Cardiac muscle cell (in vitro differentiated cells and primary cell): Measurements from ENCODE around the gene NR0B2. TPM values are rescaled to one million over a fixed set of nuclear protein-coding genes. Genes with fewer than 3 reads are reported as not detected.

ENCODE experiments used
- DNase-seq, 2 donors: peaks; one replicate each; pipeline versions ENCODE4 v3.0.0 to v3.0.0-alpha.2; 2010 to 2017; ENCODE audit warnings: low read depth in 1 of 2, low spot score in 1 of 2
- H3K27ac ChIP-seq: fragments of 200-600 bp; sonication (generic); 2 replicates; pipeline ENCODE4 v1.5.1; 2016
- H3K27me3 ChIP-seq: fragments of 200-600 bp; sonication (generic); 2 replicates; pipeline ENCODE4 v1.6.0; 2016; ENCODE audit warnings: control low read depth
- H3K36me3 ChIP-seq: fragments of 200-600 bp; sonication (generic); 2 replicates; pipeline ENCODE4 v1.5.1; 2016; ENCODE audit warnings: control low read depth
- H3K4me1 ChIP-seq: fragments of 200-600 bp; sonication (generic); 2 replicates; pipeline ENCODE4 v1.8.1; 2017; ENCODE audit warnings: low read depth, mild to moderate bottlenecking, mixed run types
- H3K4me3 ChIP-seq: fragments of 200-600 bp; sonication (generic); 2 replicates; pipeline ENCODE4 v1.5.1; 2016; ENCODE audit warnings: mild to moderate bottlenecking
- H3K9me3 ChIP-seq: fragments of 200-600 bp; sonication (generic); 2 replicates; pipeline ENCODE4 v1.5.1; 2017; ENCODE audit warnings: low read depth, mild to moderate bottlenecking, control low read depth
- polyA plus RNA-seq: library from polyadenylated mRNA; unstranded; fragments of >200 nt; fragmentation: Nextera tagmentation; extraction: Ambion mirVana; gene quantifications from 2 replicates; pipeline ENCODE4 v1.2.1, GENCODE V29; 2016
- total RNA-seq: library from RNA; depleted of rRNA; stranded (reverse); fragments of >200 nt; gene quantifications from 2 replicates; pipeline ENCODE4 v1.2.3, GENCODE V29; 2016
- TF ChIP-seq, protein P1 (sequence below): IDR thresholded peaks from 2 replicates; pipeline ENCODE4 v1.5.1; 2012; ENCODE audit warnings: low read depth, mild to moderate bottlenecking, low read length

The NR0B2 gene
- total and polyA plus RNA-seq, 2 experiments from 2014 or later: 2.1 to 3.3 TPM

DNA sequence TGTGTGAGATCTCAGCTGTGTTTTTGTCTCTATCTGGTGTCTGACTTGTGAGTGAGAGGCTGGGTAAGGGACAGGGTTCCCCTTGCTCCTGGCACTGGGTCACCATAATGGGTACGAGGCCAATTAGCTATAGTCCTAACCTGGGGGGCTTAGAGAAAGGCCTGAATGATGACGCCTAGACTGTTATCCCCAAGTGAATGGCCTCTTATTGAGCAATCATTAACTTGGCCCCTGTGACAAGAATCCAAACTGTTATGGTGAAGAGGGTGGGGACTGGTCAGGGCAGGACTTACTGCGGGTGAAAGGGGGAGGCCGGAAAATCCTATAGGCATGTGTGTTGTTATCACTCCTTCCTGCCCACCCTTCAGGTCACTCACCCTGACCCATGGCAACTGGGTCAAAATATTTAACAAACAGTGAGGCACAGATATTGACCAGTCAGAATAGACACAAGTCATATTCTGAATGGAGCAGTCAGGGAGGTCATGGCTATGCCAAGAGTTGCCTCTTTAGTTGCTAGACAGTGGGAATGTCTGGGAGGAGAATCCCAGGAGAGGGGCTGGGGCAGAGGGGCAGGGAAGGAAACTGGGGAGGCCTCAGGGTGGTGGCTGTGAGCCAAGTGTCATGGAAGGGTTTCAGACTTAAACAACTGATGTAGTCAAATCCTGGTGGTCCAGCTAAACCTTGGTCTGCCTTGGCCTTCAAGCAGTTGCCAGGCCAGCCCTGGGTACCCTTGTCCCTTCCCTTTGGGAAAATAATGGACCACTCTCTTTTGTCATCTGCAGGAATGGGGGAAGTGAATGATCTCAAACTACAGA is 3.2 kb downstream of the NR0B2 start:
- Histone ChIP-seq H3K27me3 (no peaks in the 10 kb centered on the region), H3K36me3 (no peaks in the 10 kb centered on the region), H3K4me1 (peaks cover 17% of the 10 kb centered on the region), H3K9me3 (no peaks in the 10 kb centered on the region), H3K4me3 (no peak overlapping the region), H3K27ac (no peak overlapping the region)
- no peak for DNase-seq
- TF ChIP-seq, protein P1, sequence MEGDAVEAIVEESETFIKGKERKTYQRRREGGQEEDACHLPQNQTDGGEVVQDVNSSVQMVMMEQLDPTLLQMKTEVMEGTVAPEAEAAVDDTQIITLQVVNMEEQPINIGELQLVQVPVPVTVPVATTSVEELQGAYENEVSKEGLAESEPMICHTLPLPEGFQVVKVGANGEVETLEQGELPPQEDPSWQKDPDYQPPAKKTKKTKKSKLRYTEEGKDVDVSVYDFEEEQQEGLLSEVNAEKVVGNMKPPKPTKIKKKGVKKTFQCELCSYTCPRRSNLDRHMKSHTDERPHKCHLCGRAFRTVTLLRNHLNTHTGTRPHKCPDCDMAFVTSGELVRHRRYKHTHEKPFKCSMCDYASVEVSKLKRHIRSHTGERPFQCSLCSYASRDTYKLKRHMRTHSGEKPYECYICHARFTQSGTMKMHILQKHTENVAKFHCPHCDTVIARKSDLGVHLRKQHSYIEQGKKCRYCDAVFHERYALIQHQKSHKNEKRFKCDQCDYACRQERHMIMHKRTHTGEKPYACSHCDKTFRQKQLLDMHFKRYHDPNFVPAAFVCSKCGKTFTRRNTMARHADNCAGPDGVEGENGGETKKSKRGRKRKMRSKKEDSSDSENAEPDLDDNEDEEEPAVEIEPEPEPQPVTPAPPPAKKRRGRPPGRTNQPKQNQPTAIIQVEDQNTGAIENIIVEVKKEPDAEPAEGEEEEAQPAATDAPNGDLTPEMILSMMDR: no peak

DNA sequence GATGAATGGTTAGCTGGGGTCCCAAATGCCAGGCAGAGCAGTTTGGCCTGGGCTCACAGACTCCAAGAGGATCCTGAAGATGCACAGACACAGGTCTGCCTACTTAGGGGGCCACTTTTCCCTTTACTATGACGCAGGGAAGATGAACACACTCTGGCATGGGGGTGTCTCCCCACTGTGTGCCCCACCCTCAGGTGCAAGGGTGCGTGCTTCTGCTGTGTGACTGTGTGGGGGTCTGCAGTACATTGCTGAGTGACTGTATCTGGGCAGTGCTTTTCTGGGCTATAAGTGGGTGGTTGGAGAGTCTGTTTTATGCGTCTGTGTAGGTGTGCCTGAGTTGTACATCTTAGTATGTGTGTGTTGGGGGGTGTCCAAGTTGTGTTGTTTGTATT is 3.8 kb downstream of the NR0B2 start:
- no peak for DNase-seq
- no peak overlapping the region for H3K4me3 ChIP-seq
- H3K36me3 ChIP-seq: no peaks in the 10 kb centered on the region
- peaks cover 17% of the 10 kb centered on the region for H3K4me1 ChIP-seq
- H3K27me3 ChIP-seq: no peaks in the 10 kb centered on the region
- TF ChIP-seq, protein P1: no peak
- no peak overlapping the region for H3K27ac ChIP-seq
- no peaks in the 10 kb centered on the region for H3K9me3 ChIP-seq

DNA sequence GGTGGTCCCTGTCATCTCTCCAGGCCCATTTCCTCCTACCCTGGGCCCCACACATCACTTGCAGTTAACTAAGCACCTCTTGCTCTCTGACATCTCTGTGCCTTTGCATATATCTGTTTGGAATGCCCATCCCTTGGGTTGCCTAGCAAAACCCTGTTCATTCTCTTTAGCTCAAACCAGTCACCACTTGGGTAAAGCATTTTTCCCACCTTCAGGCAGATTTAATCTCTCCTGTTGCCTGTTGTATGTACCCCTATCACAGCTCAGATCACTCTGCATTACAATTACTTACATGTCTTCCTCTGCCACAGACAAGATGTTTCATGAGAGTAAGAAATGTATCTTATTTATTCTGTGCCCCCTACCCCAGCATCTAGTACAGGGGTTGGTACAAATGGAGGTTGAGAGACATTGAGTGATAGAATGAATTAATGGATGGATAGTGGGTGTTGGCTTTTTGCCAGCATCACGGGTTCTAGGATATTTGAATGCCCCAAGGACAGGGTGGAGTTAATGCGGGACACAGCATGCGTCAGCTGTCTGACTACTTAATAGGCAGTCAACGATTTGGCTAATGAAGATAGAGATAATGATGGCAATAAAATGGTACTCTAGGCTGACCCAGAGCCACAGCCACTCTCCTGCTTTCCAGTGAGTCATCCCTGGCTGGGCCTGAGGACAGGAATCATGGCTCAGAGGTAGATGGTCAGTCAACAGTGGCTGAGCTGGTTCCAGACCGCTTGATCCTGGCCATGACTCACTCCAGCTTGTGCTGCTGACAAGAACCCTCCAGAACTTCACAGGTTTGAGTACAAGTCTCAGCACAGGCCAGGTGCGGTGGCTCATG is 6.5 kb downstream of the NR0B2 start:
- Histone ChIP-seq H3K4me1 (no peaks in the 10 kb centered on the region), H3K27me3 (no peaks in the 10 kb centered on the region), H3K27ac (no peak overlapping the region), H3K36me3 (no peaks in the 10 kb centered on the region), H3K4me3 (no peak overlapping the region), H3K9me3 (no peaks in the 10 kb centered on the region)
- TF ChIP-seq, protein P1: no peak
- peak in 1 of 2 donors; percentile 69 for DNase-seq

DNA sequence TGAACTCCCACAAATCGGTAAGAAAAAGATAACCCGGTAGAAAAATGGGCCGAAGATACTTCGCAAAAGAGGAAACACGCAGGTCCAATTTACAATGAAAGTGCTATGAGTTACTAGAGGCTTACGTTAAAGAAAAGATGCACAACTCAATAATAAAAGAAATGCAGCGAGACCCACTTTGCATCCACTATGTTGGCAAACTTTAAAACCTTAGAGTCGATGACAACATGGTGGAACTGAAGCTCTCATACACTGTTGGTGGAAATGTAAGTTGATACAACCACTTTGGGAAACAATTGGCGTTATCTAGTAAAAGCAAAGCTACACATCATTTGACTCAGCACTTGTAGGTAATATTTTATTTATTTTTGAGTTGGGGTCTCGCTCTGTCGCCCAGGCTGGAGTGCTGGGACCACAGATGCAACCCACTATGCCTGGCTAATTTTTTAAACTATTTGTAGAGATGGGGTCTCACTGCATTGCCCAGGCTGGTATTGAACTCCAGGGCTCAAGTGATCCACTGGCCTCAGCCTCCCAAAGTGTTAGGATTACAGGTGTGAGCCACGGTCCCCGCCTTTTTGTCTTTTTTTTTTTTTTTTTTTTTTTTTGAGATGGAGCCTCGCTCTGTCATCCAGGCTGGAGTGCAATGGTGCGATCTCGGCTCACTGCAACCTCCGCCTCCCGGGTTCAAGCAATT is 12.8 kb downstream of the NR0B2 start:
- Histone ChIP-seq H3K4me1 (peaks cover 6% of the 10 kb centered on the region), H3K36me3 (peaks cover 2% of the 10 kb centered on the region), H3K27me3 (no peaks in the 10 kb centered on the region), H3K27ac (peak overlapping the region; percentile 98), H3K9me3 (no peaks in the 10 kb centered on the region), H3K4me3 (peak overlapping the region; percentile 59)
- DNase-seq: no peak
- TF ChIP-seq, protein P1: no peak

DNA sequence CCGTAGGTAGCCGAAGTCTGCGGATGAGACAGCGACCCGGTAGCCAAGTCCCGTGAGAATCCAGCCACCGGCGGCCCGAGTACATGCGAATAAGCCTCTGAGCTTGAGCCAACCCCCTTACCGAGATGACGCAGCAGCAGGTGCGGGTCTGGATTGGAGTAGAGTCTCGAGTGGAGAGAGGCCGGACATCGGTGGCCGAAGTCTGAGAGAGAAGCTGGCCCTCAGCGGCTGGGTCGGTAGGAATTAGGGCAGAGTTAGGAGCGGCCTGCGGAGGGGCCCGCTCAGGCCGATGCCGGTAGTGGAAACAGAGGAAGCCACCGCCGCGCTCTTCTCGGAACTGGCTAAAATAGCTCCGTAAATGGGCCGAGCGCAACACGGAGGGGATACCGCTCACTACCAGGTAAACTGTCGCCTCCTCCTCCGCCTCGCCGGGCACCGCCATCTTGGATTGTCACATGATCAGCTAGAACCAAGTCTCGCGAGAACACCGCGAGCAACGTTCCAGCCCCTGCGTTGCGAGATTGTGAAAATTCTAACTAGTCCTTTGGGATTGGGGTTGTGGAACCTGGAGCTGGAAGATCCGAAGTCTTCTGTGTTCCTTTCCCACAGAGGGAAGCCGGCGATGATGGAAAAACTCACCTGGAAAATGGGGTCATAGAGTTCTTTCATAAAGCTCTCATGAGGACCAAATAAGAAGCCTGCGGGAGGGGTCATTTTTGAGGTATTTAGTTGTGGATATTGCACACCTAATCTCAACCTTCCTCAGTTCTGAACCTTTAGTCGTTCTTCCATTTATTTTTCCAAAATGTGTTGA is 13.6 kb downstream of the NR0B2 start, which contains the start of gene GPATCH3:
Gene GPATCH3, minus strand, starts transcription at position 467 of the 814 bp plus-strand sequence. Its CDS starts 25 bp downstream, at position 442.
- Histone ChIP-seq H3K4me3 (peak within 1 kb of the TSS; percentile 59), H3K27me3 (no peaks in the 10 kb centered on the region), H3K27ac (peak within 1 kb of the TSS; percentile 98), H3K36me3 (peaks cover 5% of the 10 kb centered on the region), H3K9me3 (no peaks in the 10 kb centered on the region), H3K4me1 (peaks cover 6% of the 10 kb centered on the region)
- TF ChIP-seq, protein P1: no peak
- peak; percentile 95 for DNase-seq
